HCT116 (cell line): ENCODE measurements around the gene MALRD1. TPM values are rescaled to one million over a fixed set of nuclear protein-coding genes. Genes with fewer than 3 reads are reported as not detected.

ENCODE experiments used
- ATAC-seq: fragments of 200-7000 bp; cut with Tn5 transposase; 2 replicates; pipeline ENCODE4 v1.9.1; 2020; ENCODE audit warnings: mild to moderate bottlenecking, moderate library complexity
- BruUV-seq: library from RNA; stranded (reverse); fragments of 400-500 nt; replicated peaks from 2 replicates; lab custom pipeline; 2021; lab: Mats Ljungman, UMichigan
- CTCF ChIA-PET: fragments of 300-600 bp; sonication (Branson Sonifier 250); formaldehyde crosslinking; loops from one replicate; lab custom pipeline; 2021; ENCODE audit warnings: antibody characterized with exemption; lab: Charles Lee
- POLR2A ChIA-PET: fragments of 300-600, 350-600 bp; sonication (Branson Sonifier 250); formaldehyde crosslinking; loops from one replicate; lab custom pipeline; 2021; ENCODE audit warnings: antibody characterized with exemption; lab: Charles Lee
- RAD21 ChIA-PET, 2 experiments: fragments of 300-600 bp; sonication (Branson Sonifier 250); formaldehyde crosslinking; loops; one replicate each; lab custom pipeline; 2023; ENCODE audit warnings: low total read pairs in 2 of 2; ENCODE audit not compliant: uncharacterized antibody in 2 of 2, unreplicated experiment in 2 of 2, low non-redundant PET in 1 of 2; lab: Charles Lee
- DNase-seq: peaks from one replicate; pipeline ENCODE4 v3.0.0-alpha.2; 2010; ENCODE audit warnings: low read depth, low spot score
- H2AFZ ChIP-seq: fragments of 200-600 bp; shearing (Covaris generic), sonication (generic); 2 replicates; pipeline ENCODE4 v1.6.1; 2017; ENCODE audit warnings: low read depth, mixed run types, mixed read lengths, antibody characterized with exemption, low read length; ENCODE audit not compliant: poor library complexity, severe bottlenecking
- H3K27ac ChIP-seq: 2 replicates; pipeline ENCODE4 v1.5.1; 2012; ENCODE audit warnings: low read depth, low read length
- H3K27me3 ChIP-seq: fragments of 200-600 bp; sonication (generic); 2 replicates; pipeline ENCODE4 v1.6.1; 2016; ENCODE audit warnings: mixed run types, low read length, mixed read lengths; ENCODE audit not compliant: insufficient read depth
- H3K36me3 ChIP-seq, 2 experiments: fragments of 200-500 bp in 1 of 2; fragments of 200-600 bp in 1 of 2; sonication (Bioruptor generic) in 1 of 2; sonication (generic) in 1 of 2; 2 replicates each; pipeline versions ENCODE4 v1.5.1 to v1.6.1; 2014 to 2016; ENCODE audit warnings: low read length in 2 of 2, inconsistent platforms in 1 of 2, mixed read lengths in 1 of 2, mixed run types in 1 of 2; ENCODE audit not compliant: insufficient read depth in 2 of 2, control insufficient read depth in 1 of 2
- H3K4me1 ChIP-seq, 2 experiments: fragments of 200-600 bp in 1 of 2; sonication (generic) in 1 of 2; 2 replicates each; pipeline versions ENCODE4 v1.5.1 to v1.6.1; 2012 to 2017; ENCODE audit warnings: low read length in 2 of 2, inconsistent platforms in 1 of 2, mild to moderate bottlenecking in 1 of 2, mixed read lengths in 1 of 2, mixed run types in 1 of 2, moderate library complexity in 1 of 2; ENCODE audit not compliant: insufficient read depth in 2 of 2, control insufficient read depth in 1 of 2
- H3K4me2 ChIP-seq: fragments of 200-600 bp; sonication (generic); 2 replicates; pipeline ENCODE4 v1.6.1; 2017; ENCODE audit warnings: mixed run types, low read length, mixed read lengths
- H3K4me3 ChIP-seq, 2 experiments: fragments of 200-600 bp in 1 of 2; sonication (generic) in 1 of 2; replicated peaks in 1 of 2; 2 replicates each; pipeline ENCODE4 v1.5.1; 2011 to 2016; ENCODE audit warnings: low read length in 2 of 2, control low read depth in 1 of 2, low read depth in 1 of 2, mild to moderate bottlenecking in 1 of 2, mixed read lengths in 1 of 2, mixed run types in 1 of 2
- H3K79me2 ChIP-seq: fragments of 200-600 bp; sonication (generic); 2 replicates; pipeline ENCODE4 v1.6.1; 2017; ENCODE audit warnings: mild to moderate bottlenecking, mixed run types, low read length, moderate library complexity, mixed read lengths; ENCODE audit not compliant: insufficient read depth
- H3K9ac ChIP-seq: fragments of 200-600 bp; sonication (generic); 2 replicates; pipeline ENCODE4 v1.6.1; 2016; ENCODE audit warnings: low read length, mixed read lengths
- H3K9me2 ChIP-seq: fragments of 200-600 bp; sonication (generic), shearing (Covaris generic); 2 replicates; pipeline ENCODE4 v1.6.1; 2017; ENCODE audit warnings: mixed run types, mild to moderate bottlenecking, moderate library complexity; ENCODE audit not compliant: insufficient read depth
- H3K9me3 ChIP-seq, 2 experiments: fragments of 200-500 bp in 1 of 2; fragments of 200-600 bp in 1 of 2; sonication (Bioruptor generic) in 1 of 2; sonication (generic) in 1 of 2; 2 replicates each; pipeline ENCODE4 v1.6.1; 2014 to 2017; ENCODE audit warnings: low read length in 2 of 2, mixed read lengths in 2 of 2, inconsistent platforms in 1 of 2, low read depth in 1 of 2, mild to moderate bottlenecking in 1 of 2, mixed run types in 1 of 2, moderate library complexity in 1 of 2; ENCODE audit not compliant: control insufficient read depth in 1 of 2, insufficient read depth in 1 of 2
- H4K20me1 ChIP-seq: fragments of 200-600 bp; sonication (generic), shearing (Covaris generic); 2 replicates; pipeline ENCODE4 v1.6.1; 2017; ENCODE audit warnings: mixed run types, mild to moderate bottlenecking, moderate library complexity; ENCODE audit not compliant: insufficient read depth
- ATF3 ChIP-seq: IDR thresholded peaks from 2 replicates; pipeline ENCODE4 v1.6.1; 2012
- CTCF ChIP-seq, 3 experiments: fragments of 200-600 bp in 1 of 3; sonication (generic) in 1 of 3; IDR thresholded peaks in 2 of 3; conservative IDR thresholded peaks in 1 of 3; 2 replicates each; pipeline ENCODE4 v1.5.1; 2012 to 2017; ENCODE audit warnings: low read depth in 2 of 3, low read length in 2 of 3, antibody characterized with exemption in 1 of 3, borderline replicate concordance in 1 of 3, control low read depth in 1 of 3, mild to moderate bottlenecking in 1 of 3, mixed read lengths in 1 of 3, mixed run types in 1 of 3, moderate library complexity in 1 of 3; ENCODE audit not compliant: insufficient read depth in 1 of 3
- EGR1 ChIP-seq: IDR thresholded peaks from 2 replicates; pipeline ENCODE4 v1.6.1; 2012; ENCODE audit warnings: low read depth
- ELF1 ChIP-seq: IDR thresholded peaks from 2 replicates; pipeline ENCODE4 v1.6.1; 2012; ENCODE audit warnings: low read depth, borderline replicate concordance
- EZH2 ChIP-seq: fragments of 200-600 bp; sonication (generic); IDR thresholded peaks from 2 replicates; pipeline ENCODE4 v1.6.1; 2017; ENCODE audit warnings: antibody characterized with exemption, mixed run types
- EZH2phosphoT487 ChIP-seq: fragments of 200-600 bp; IDR thresholded peaks from 2 replicates; pipeline ENCODE4 v1.6.1; 2018; ENCODE audit warnings: antibody characterized with exemption, borderline replicate concordance
- FOSL1 ChIP-seq: IDR thresholded peaks from 2 replicates; pipeline ENCODE4 v1.6.1; 2012; ENCODE audit warnings: low read depth
- MAX ChIP-seq: IDR thresholded peaks from 2 replicates; pipeline ENCODE4 v1.6.1; 2012
- SIN3A ChIP-seq: IDR thresholded peaks from 2 replicates; pipeline ENCODE4 v1.6.1; 2012; ENCODE audit warnings: low read depth
- SRF ChIP-seq: IDR thresholded peaks from 2 replicates; pipeline ENCODE4 v1.6.1; 2012; ENCODE audit warnings: low read depth
- TCF7L2 ChIP-seq: IDR thresholded peaks from 2 replicates; pipeline ENCODE4 v1.7.0; 2011; ENCODE audit warnings: borderline replicate concordance, inconsistent platforms; ENCODE audit not compliant: insufficient read depth, insufficient read length; ENCODE audit errors: extremely low read depth
- YY1 ChIP-seq: IDR thresholded peaks from 2 replicates; pipeline ENCODE4 v1.6.1; 2011; ENCODE audit warnings: low read length, low read depth, moderate library complexity, mild to moderate bottlenecking; ENCODE audit not compliant: insufficient replicate concordance; ENCODE audit errors: extremely low read depth
- ZBTB33 ChIP-seq: IDR thresholded peaks from 2 replicates; pipeline ENCODE4 v1.6.1; 2011; ENCODE audit warnings: mild to moderate bottlenecking, low read length, moderate library complexity; ENCODE audit not compliant: insufficient replicate concordance; ENCODE audit errors: extremely low read depth
- intact Hi-C: fragments of 100-400 bp; cut with micrococcal nuclease; formaldehyde crosslinking; loops from 2 replicates; pipeline ENCODE4 v1.10.0; 2022
- total RNA-seq: library from RNA; stranded (reverse); gene quantifications from one replicate; pipeline ENCODE4 v1.2.1, GENCODE V29; 2021; ENCODE audit not compliant: unreplicated experiment

MALRD1 gene
- total RNA-seq, 1 experiment from 2014 or later = not detected

- no TSS peak for BruUV-seq
- Histone ChIP-seq H3K9me2 (no peaks in the 10 kb centered on the region), H3K9ac (no peak overlapping the region), H3K27me3 (no peaks in the 10 kb centered on the region), H3K4me3 (no peak overlapping the region), H2AFZ (no peak overlapping the region), H3K4me1 (no peaks in the 10 kb centered on the region), H3K4me2 (no peak overlapping the region), H3K36me3 (no peaks in the 10 kb centered on the region), H3K9me3 (peaks cover 17 to 26% of the 10 kb centered on the region in 2 experiments; a peak in 3 of 4 replicates), H4K20me1 (no peaks in the 10 kb centered on the region), H3K79me2 (no peaks in the 10 kb centered on the region), H3K27ac (no peak overlapping the region)
- no peak for DNase-seq
- no peak for ATAC-seq
- TF ChIP-seq EGR1 (no peak), EZH2phosphoT487 (no peak), TCF7L2 (no peak), EZH2 (no peak), FOSL1 (no peak), ATF3 (no peak), ELF1 (no peak), ZBTB33 (no peak), SRF (no peak), SIN3A (no peak), MAX (no peak), CTCF (IDR thresholded peaks at IDR 0.05 in 2 of 3, conservative IDR thresholded peaks at IDR 0.05 in 1 of 3; ENCODE audit: borderline replicate concordance in 1 of 3, insufficient read depth in 1 of 3, low read depth in 2 of 3, low read length in 2 of 3) (no peak), YY1 (no peak)
- intact Hi-C loops = no loop called here
- ChIA-PET CTCF (no interaction called here), RAD21 (no interaction called here), POLR2A (no interaction called here)
Observed at GRCh38 chr10:19775296-19775695, 726.7 kb downstream of the MALRD1 start.
